Epithelial cell of proximal tubule (primary cell): ENCODE measurements around the gene PABPC1L. TPM values are rescaled to one million over a fixed set of nuclear protein-coding genes. Genes with fewer than 3 reads are reported as not detected.
A peak's percentile ranks its signal among the peaks of the same experiment; 100 is the strongest.

Experiments used
- DNase-seq: peaks from one replicate; pipeline ENCODE4 v3.0.0-alpha.2; 2011; ENCODE audit warnings: low read depth
- H3K4me3 ChIP-seq: 2 replicates; pipeline ENCODE4 v1.5.1; 2011; ENCODE audit warnings: low read depth, mild to moderate bottlenecking, low read length
- total RNA-seq: library from RNA; depleted of rRNA; stranded (reverse); fragments of >200 nt; gene quantifications from 2 replicates; pipeline ENCODE4 v1.2.3, GENCODE V29; 2015
- TF ChIP-seq, protein P1 (sequence below): conservative IDR thresholded peaks from 2 replicates; pipeline ENCODE4 v1.5.1; 2012; ENCODE audit warnings: low read depth, mild to moderate bottlenecking, low read length

Gene PABPC1L
- total RNA-seq, 1 donor from 2014 or later: 9.2 TPM

DNA sequence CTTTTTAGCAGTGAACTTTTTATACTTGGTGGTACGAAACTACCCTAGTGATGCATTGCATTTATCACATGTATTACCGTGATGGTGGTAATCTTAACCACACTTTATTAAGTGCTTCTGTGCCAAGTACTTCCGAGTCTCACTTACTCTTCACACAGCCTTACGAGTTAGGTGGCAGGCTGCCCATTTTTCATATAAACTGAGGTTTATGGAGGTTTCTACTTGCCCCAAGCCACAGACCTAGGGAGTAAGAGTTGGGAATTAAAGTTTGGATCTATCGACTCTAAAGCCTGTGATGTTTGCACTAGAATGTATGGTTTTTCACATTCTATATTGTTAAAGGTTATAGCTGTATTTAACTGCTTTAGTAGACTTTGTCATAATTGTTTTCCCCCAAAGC is 5.5 kb upstream of the PABPC1L start:
- TF ChIP-seq, protein P1, sequence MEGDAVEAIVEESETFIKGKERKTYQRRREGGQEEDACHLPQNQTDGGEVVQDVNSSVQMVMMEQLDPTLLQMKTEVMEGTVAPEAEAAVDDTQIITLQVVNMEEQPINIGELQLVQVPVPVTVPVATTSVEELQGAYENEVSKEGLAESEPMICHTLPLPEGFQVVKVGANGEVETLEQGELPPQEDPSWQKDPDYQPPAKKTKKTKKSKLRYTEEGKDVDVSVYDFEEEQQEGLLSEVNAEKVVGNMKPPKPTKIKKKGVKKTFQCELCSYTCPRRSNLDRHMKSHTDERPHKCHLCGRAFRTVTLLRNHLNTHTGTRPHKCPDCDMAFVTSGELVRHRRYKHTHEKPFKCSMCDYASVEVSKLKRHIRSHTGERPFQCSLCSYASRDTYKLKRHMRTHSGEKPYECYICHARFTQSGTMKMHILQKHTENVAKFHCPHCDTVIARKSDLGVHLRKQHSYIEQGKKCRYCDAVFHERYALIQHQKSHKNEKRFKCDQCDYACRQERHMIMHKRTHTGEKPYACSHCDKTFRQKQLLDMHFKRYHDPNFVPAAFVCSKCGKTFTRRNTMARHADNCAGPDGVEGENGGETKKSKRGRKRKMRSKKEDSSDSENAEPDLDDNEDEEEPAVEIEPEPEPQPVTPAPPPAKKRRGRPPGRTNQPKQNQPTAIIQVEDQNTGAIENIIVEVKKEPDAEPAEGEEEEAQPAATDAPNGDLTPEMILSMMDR: no peak
- H3K4me3 ChIP-seq: no peak overlapping the region
- DNase-seq: no peak

DNA sequence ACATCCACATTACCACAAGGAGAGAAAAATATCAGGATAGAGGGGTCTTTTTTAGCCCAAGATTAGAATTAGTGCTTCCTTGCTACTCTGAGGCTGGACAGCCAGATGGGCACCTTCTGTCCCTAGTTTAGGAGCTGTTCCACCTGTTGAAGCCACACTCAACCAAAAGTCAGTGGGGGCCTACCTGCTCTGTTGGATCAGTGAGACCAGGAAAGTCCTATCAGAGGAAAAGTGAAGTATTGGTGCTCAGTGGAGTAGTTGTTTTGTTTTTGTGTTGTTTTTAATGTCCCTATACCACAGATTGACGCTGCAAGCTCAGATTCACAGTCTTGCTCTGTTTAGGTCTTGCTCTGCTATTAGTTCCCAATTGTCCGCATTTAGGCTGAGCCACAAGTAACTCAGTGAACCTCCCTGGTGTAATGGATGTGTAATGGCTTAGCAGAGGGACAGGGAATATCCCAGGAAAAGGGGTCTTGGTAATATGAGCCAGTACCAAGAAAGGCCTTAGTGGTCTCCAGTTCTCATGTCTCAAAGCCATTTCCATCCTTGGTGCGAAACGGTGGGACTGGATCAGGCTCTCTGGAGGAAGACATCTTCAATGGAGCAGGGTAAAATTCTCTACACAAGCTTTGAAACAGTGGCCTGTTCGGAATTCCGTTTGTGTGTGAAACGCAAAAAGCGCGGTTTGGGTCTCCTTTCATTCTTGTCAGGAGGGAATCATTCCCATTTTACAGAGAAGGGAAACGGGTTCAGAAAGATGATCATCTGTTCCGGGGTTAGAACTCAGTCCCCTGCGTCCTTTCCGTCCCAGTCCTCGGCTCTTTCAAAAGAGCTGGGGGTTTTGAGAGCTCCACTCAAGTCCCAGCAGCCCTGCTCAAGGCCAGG is 631 bp upstream of the PABPC1L start:
- no peak for DNase-seq
- TF ChIP-seq, protein P1: no peak
- H3K4me3 ChIP-seq: peak overlapping the region; percentile 79

DNA sequence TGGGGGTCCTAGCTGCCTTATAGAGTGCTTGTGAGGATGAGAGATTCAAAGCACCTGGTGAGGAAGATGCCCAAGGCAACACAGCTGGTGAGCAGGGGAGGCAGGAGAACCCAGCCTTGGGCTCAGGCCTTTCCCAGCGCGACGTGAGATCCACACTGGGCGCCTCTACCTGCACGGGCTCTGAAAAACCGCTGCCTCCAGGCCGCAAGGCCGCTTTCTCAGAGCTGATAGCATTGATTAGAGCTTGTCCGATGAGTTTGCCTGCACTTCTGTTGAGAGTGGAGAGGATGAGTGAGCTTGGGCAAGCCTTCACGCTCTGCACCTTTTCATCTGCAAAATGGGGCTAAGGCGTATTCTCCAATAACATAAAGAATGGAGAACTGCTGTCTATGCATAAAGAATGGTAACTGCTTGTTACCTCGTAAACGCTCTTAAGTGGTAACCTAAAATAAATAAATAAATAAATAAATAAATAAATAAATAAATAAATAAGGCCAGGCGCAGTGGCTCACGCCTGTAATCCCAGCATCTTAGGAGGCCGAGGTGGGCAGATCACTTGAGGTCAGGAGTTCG is 916 bp downstream of the PABPC1L start:
- TF ChIP-seq, protein P1: no peak
- peak overlapping the region; percentile 79 for H3K4me3 ChIP-seq
- DNase-seq: no peak

DNA sequence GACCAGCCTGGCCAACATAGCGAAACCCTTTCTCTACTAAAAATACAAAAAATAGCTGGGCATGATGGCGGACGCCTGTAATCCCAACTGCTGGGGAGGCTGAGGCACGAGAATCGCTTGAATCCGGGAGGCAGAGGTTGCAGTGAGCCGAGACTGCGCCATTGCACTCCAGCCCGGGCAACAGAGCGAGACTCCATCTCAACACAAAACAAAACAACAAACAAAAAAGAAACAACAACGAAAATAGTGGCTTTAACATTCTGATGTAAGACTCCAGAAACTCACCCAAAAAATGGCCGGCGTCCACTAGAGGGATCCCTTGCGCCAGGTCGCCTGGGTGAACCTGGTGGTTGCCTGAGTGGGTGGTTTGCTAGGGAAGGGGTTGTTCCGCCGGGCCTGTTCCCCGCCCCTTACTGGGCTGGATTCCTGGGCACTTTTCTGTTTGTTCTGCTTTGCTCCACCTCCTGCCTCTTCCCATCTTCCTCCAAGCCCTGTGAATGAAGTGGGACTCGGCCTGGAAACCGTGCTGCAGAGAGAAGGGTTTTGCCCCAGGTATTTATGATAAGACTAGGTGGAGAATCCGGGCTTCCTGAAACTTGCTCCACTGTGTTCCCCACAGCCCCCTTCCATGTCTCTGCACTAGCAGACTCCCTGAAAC is 1.5 kb downstream of the PABPC1L start:
- TF ChIP-seq, protein P1: peak; percentile 78
- peak; percentile 26 for DNase-seq
- H3K4me3 ChIP-seq: peak overlapping the region; percentile 79

DNA sequence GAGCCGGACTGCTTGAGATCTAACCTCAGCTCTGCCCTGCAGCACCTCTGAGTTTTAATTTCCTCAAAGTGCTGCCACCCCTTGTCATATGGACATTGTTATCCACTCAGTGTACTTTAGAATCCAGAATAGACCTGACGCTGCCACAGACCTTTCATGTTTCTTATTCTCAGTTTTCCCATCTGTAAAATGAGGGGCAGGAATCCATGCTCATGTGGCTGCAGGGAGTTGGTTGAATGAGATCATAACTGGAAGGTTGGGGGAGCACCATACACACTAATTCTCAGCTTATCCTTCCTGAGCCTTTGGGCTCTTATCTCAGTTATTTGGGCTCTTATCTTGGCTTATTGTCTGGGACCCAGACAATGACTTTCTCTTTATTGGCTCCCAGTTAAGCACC is 2.3 kb downstream of the PABPC1L start:
- TF ChIP-seq, protein P1: no peak
- DNase-seq: no peak
- no peak overlapping the region for H3K4me3 ChIP-seq

DNA sequence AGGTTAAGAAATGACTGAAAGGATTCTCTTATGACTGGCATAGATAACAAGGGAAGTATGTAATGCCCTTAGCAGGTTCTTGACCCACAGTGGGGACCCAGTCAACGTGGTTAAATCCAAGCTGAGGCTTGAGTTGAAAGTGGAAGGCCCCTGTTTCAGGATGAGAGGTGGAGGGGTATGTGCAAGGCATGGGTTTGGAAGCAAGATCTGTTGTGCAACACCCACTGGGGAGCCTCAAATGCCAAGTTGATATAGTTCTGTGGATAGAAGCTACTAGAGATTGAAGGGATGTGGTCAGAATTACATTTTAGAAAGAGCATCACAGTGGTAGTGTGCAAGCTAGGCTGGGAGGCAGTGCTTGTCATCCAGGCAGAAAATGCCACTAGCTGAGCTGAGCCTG is 5.1 kb downstream of the PABPC1L start:
- no peak for DNase-seq
- H3K4me3 ChIP-seq: no peak overlapping the region
- TF ChIP-seq, protein P1: no peak
